ENCODE results near the gene TLR1.

- TF ChIP-seq CTCF (IDR thresholded peaks at IDR 0.05; ENCODE audit: low read depth, low read length) (no peak), POLR2A (IDR thresholded peaks at IDR 0.05; ENCODE audit: extremely low read depth, insufficient read length) (no peak)
Measured at GRCh38 chr4:38811297-38811696, 6.7 kb upstream of the TLR1 start.

Data from NB4 (cell line).